ENCODE results near the gene RTN1.

The RTN1 gene

DNA sequence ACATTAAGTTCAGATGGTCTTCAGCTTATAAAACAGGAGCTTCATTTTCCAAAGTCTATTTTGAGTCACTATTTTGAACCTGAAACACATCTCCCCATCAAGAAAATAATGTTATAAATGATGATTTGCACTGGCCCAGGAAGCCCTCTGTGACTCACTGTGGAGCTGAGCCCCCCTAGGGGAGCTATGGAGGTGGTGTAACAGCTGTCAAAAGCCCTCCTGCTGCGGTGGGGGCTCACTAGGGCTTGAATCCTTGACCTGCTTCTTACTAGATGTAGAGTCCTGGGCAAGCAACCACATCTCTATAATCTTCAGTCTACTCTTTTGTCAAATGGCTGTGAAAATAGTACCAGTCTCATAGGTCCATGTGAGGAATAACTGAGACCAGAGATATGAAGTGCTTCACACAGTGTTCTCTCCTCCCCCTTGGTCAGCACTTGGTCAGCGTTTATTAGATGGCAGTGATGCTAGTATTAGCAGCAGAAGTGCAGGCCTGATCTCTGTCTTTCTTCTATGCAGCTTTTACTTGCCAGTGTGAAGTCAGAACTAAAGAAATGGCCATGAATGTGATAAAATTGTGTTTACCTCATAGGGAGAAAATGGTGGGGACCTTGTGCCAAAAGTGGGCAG, 83.4 kb downstream of the RTN1 start:
- DNase-seq (ENCODE audit: low read depth) = no peak

DNA sequence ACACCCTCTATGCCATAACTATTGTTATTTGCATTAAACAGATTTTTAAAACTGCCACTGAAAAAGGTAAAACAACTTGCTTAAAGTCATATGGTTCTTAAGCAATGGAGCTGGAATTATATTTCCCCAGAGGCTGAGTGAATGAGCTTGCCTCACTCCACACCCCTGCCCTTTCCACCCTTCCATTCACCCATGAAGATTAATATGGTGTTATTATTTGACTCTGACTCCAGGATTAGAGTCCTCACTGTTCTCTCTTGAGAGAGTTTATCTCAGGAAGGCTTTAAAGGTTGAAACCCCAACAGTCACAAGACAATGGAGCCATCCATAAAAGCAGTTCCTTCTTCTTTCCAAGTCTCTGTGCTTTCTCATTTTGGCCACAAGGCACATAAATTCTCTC, 84.9 kb downstream of the RTN1 start:
- DNase-seq (ENCODE audit: low read depth) = no peak

DNA sequence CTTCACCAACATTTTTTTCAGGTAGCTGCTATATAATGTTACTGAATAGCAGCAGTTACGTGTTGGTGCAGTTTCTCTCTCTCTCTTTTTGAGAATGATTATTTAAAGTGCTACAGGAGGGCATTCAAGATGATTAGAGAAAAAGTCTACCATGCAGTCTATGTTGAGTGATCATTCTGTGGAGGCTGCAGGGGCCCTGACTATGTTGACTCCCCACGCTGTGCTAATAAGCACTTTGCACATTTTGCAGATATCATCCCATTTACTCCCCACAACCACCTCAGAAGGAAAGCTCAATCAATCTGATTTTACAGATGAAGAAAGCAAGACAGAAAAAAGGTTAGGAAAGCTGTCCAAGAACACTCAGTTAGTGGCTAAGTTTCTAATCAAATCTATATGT, 87.8 kb downstream of the RTN1 start:
- DNase-seq (ENCODE audit: low read depth) = no peak

DNA sequence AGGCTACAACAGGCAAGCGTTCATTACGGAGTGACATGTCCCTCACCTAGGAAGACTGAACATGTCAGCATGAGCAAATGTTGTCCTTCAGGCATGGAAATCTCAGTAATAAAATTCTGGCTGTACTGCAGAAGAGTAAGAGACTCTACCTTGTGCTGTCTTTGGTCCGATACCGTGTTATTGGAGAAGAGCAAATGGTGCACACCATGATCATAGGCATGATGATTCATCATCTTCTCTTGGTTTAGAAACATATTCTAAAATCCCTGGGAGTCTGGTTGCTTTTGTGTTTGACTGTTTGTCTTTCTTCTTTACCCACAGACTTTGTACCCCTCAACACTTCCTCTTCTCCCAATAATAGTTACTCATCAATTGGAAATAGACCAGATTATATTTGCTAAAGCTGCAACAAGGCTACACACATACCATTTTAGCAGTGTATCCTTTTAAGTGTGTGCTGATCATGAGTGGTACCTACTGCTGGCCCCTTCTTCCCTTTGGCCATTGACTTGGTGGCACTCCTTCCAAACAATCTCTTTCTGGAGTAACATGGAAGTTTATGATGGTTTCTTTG, 93.5 kb downstream of the RTN1 start:
- no peak for DNase-seq (ENCODE audit: low read depth)

DNA sequence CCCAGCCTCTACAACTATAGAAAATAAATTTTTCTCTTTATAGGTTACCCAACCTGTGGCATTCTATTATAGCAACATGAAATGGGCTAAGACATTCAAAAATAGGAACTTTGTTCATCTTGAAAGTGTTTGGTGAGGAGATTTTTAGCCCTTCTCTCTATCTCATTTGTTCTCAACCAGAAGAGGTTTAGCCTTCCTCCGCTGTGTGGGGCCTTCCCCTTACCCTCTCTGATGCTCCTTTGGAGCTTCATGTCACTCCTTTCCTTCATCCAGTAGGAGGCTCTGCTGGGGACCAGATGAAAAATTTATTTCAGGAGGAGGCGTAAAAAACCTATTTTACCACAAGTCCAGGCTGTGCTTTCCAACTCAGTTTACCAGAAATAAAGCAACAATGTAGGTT, 94.1 kb downstream of the RTN1 start:
- DNase-seq (ENCODE audit: low read depth) = no peak

DNA sequence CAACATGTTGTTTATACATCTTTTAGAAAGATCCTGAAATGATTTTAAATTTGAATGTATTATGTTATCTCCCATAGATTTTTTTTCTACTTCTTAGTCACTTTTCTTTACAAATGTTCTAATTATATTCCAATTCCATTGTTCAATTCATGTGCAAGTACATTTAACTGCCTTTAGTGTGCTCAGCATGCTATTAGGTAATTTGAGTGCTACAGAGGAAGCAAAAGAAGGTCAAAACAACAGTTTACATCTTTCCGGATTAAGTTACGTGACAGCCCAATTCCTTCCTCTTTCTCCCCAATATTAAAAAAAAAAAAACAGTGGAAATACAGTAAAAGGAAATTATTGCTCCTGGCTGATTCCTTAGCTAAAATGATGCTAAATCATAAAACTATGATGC, 98.3 kb downstream of the RTN1 start:
- no peak for DNase-seq (ENCODE audit: low read depth)

DNA sequence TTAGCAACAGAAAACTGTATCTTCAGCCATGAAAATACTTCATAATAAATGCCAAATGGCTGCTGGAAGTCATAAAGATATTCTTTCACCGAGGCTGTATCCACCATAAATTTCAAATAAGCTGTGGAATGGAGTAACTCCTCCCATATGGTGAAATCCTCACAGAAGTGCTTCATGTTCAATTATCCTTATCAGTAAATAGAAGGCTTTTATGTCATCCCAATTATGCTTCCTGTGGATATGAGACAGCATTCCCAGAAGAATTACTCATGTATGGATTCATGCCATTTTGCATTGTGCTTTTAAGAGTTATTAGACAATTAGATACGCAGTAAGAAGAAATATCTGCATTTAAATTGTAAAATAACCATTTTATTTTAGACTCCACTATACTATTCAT, 99.0 kb downstream of the RTN1 start:
- no peak for DNase-seq (ENCODE audit: low read depth)

DNA sequence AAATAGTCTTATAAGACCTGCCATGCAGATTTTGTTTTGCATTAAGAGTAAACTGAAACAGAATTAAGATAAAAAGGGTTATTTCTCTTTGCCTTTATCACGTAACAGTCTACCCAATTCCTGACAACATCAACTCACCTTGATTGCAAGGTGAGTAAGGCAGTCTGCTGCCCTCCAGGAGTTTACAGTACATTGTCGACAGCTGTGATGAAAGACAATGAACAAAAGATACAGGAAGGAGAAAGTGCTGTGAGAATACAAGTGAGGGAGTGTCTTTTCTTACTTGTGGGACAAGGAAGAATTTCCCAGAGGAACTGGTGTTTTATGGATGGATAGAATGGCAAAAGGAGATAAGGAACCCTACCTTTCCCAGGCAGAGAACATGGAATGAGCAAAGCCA, 101.0 kb downstream of the RTN1 start:
- no peak for DNase-seq (ENCODE audit: low read depth)

DNA sequence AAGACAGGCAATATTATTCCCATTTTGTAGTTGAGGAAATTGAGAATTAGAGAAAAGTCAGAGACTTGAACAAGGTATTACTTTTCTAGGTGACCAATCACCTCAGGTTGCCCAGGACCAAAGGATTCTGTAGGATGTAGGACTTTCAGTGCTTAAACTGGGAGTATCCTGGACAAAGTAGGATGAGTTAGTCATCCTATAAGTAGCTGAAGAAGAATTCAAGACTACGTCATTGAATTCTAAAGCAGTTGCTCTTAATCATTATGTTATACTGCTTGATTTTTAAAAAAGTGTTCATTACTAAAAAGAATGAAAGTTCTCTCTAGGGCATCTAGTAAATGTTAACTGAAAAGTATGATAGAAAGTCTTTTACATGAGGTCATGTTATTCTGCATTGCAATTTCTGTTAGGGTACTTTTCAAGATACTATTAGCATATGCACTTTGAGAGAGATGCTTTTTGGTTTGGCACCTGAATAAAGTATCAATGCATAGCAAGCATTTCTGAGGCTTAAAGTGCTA, 101.7 kb downstream of the RTN1 start:
- DNase-seq (ENCODE audit: low read depth) = no peak

DNA sequence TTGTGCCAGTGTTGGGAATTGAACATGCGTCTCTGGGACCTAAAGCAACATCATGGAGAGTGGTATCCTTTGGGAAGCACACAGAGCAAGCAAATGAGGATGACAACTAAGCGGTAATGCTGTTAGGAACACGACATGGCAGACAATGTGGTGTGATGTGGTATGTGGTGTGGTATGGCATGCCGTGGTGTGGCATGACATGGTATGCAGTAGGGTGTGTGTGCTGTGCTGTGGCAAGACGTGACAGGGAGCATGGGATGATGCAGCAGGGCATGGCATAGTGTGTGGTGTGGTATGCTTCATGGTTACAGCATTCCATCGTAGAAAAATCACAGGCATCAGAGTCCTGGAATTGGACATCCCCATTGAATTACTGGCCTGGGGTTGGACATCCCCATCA, 108.7 kb downstream of the RTN1 start:
- DNase-seq (ENCODE audit: low read depth) = no peak

DNA sequence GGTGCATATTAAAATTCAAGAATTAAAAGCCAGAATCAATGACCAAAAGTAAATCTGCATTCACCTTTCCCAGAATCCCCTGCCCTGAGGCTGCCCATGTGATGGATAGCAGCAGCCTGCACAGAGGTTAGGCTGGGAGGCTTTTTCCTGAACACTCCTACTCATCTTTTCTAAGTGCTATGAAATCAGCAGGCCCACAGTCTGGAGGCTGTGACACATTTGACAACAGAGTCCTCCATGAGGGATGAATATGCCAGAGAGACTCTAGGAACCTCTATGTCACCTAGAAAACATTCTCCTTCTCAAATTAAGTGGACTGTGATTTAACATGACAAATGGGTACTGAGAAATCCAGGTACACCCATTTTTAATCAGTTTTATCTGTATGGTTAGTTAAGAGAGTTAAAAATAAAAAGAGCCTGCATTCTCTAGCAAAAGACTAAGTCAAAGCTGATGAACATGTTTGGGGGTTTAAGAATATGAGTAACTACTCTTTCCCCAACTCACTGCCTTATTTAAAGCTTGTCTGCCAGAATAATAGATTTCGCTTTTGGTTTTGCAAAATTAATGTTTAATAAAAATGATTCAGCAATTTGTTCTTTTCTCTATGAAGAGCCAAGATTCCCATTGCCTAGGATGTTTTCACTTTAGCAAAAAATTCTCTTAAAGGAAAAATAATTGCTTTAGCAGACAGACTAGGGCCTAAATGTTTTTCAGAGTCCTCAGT, 115.0 kb downstream of the RTN1 start:
- DNase-seq (ENCODE audit: low read depth) = no peak

DNA sequence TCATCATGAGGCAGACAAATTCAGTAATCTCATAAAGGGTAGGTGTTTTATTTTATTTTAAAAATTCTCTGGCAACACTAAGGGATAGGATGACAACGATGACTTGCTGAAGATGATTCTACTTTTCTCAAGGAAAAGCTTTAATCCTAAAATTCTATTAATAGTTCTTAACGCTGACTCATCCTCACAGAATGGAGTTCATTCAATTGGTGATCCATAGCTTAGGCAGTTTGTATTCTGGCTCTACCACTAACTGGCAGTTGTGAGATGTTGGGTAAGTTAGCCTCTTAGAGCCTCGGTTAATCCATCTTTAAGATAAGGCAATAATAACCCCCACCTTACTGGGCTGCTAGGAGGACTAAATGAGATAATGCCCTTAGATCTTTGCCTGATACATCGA, 116.3 kb downstream of the RTN1 start:
- no peak for DNase-seq (ENCODE audit: low read depth)

DNA sequence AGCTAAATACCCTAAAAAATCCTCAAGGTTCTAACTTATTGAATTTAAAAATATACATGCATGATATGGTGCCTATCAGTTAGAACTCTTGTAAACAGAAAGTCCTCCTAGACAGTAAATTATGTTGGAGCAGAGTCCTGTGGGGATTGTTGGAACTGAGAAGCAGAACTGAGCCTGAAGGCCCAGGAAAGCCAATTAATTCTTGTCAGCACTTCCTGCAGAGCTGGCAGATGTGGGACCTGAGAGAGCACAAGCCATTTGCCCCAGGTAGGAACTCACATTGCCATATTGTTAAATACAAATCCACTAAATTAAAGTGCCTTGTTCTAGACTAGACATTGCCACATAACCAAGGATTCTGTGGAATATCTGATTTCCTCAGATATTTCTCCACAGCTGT, 117.1 kb downstream of the RTN1 start:
- DNase-seq (ENCODE audit: low read depth) = no peak

DNA sequence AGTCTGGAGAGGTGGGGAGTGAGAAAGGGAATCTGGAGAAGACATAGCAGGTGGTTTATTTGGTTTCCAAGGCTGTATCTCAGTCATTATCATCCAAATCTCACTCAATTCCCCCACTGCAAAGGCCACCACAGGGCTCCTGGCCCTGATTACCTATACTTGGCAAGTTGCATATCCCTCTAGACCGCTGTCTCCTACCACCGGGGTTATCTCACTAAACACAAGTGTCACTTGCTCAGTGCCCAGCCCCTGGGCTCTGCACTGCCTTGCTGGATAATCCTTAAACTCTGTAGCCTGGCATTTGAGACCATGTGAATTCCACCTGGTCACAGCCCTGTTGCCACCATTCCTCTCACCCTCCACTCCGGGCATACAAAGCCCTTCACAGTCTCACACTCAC, 119.0 kb downstream of the RTN1 start:
- DNase-seq (ENCODE audit: low read depth) = no peak

DNA sequence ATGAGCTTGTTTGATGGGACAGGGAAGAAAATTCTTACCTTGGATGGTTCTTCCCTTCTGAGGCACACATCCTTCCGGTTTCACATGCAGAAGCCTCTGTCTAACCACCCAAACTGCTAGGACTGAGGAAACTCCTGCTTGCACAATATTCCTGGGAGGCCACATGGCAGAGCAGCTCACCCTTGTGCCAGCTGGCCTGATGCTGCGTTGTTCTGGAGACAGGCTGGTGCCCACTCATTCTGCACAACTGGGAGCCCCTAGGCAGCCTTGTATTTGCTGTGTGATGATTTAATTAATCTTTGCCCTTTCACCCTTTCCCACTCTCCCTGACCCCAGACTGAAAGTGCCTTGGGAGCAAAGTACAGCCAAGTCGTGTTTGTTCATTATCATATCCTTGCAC, 130.8 kb downstream of the RTN1 start:
- DNase-seq (ENCODE audit: low read depth) = no peak

DNA sequence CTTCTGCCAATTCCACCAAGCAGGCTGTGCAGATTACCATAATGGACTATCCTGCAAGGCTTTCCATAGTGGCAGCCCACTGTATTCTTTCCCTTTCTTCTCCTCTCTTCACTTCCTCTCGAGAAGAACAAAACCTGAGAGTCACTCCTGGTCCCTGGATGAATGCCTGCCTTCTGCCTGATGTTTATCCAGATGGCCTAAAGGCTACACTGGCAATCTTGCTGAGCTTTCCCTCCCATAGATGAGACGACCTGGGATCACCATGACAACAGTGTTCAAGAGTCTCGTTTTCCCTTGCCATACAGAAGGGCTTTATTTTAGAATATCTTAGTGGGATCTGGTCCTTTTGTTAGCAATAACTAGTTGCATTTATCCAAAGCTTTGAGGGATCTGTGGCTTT, 142.3 kb downstream of the RTN1 start:
- DNase-seq (ENCODE audit: low read depth) = no peak

DNA sequence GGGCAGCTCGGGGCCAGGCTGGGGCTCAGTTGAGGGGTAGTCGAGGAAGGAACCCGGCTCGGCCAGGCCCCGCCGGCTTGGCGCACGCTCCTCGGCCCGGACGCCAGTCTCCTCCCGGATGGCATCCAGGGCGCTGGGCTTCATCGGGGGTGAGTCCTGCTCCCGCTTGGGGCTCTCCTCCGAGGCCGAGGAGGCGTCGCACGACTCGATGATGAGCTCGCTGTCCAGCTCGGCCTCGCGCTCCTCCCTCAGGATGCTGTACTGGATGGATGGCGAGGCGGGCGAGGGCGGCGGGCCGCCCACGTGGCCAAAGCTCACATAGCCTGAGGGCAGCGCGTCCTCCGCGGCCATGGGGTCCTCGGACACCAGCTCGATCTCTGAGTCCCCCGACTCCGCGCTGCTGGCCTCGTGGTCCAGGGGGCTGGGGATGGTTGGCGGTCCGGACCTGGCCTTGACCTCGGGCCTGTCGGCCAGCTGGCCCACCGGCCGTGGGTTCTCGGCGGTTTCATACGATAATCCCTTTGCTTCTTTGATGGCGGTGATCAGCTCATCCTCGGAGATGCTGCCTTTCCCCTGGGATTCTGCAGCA, 143.4 kb downstream of the RTN1 start:
- no peak for DNase-seq (ENCODE audit: low read depth)

DNA sequence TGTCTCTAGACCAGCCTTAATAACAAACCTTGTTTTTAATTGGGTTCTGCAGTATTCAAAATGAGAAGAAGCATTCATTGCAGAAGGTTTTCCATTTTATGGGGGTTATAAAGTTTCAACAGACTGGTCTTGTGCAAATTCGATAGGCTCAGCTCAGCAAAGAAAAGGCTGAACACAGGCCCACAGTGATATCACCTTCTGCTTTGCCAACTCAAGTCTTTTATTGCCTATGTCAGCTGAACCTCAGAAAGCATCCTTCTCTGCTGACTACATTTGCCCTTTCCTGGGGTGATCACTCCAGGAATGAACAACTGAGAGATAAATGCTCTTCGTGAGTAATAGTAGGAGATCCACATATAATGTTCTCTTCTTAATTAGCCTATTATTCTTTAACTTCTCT, 159.5 kb downstream of the RTN1 start:
- DNase-seq (ENCODE audit: low read depth) = no peak

DNA sequence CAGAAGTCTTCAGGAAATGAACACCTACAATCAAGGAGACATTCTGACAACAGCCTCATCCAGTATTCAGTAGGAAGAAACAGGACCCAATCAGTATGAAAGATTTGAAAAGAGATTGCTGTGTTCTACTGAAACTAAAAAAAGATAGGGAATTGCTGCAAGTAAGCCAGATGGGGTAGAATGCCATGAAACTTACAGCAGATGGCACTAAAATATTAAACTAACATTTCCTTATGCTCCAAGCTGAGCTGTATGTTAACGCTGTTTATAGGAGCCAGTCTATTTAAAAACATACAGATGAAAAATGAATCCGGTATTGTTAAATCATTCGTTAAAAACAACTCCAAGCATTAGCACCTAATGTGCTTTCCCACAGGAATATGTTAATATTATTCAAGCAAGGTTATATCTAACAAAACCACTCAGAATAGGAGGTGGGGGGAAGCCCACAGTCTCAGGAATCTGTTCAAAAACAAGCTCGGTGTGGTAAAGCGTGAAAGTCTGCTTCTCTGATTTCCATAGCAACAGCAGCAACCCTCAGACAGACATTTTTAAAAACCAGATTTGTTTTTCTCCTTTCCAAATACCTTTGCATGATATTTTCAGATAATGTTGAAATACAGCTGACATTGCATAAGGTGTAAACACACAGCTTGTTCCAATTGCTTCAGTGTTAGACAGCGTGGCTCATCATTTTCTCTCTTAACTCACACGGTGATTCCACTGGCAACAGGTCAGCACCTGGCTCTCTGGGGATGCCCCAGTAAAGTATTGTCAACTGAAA, 162.6 kb downstream of the RTN1 start:
- no peak for DNase-seq (ENCODE audit: low read depth)

DNA sequence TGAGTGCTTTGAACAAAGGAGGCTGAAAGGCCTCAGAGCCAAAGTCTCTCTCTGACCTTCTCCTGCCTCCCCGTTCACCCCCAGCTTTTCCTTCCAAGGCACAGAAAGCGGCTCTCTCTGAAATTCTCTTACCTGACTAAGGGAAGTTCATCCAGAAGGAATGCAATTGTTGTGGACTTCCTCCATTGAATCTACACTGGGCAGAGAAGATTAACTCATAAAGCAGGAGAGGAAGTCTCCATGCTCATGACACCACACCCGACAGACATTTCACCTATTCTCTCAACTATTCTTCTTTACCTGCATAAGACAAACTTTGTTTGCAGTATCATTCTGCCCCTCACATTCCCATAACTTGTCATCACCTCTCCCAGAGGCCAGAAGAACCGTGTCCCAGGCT, 164.7 kb downstream of the RTN1 start:
- DNase-seq (ENCODE audit: low read depth) = no peak

DNA sequence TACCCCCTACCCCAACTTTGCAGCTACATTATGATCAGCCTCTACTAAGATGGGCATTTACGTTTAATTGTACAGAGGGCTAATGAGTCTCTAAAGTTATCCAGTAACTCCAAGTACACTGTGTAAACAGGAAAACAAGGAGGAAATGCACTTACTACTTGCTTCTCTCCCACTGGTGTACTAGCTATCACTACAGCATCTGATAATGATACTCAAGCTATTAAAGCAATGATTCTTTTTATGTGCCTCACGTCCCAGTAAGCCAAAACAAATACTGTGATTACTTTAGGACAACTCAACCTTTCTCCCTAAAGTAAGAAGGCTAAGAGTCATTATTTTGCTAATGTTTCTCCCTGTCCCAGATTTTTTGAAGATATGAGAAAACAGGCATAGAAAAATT, 165.3 kb downstream of the RTN1 start:
- DNase-seq (ENCODE audit: low read depth) = no peak

DNA sequence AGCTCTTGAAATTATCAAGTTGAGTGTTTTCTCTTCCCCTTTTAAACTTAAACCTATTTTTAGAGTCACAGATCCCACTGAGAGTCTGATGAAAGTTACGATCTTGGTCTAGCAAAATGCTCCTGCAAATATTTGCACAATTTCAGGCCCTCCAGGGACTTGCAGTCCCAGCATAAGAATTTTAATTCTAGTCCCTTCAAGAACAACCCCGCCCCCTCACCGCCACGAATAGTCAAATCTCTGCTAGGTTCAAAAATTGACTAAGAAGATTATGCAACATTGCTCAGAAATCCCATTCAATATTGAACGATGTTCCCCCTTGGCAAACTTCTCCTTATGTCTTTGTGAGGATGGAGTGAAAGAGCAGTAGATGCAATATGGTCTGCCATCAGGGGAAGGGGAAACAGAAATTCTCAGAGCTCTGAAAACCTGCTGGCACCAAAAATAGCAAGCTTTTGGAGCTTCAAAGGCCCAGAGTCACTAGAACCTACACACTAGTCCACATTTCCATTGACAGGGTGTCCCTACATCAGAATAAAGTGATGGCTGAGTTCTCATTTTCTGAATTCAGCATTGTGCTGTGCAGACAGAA, 166.4 kb downstream of the RTN1 start:
- DNase-seq (ENCODE audit: low read depth) = no peak

All from T-helper 22 cell (primary cell).